GM23338 (cell line): ENCODE results near the gene PEX11A. TPM values are rescaled to one million over a fixed set of nuclear protein-coding genes. Genes with fewer than 3 reads are reported as not detected.

Experiments
- ATAC-seq: fragments of 200-7000 bp; cut with Tn5 transposase; 3 replicates; pipeline ENCODE4 v1.9.1; 2020
- DNase-seq: peaks from one replicate; pipeline ENCODE4 v3.0.0-alpha.2; 2015; ENCODE audit warnings: low spot score
- H2AFZ ChIP-seq: fragments of 200-600 bp; sonication (generic); 2 replicates; pipeline ENCODE4 v1.8.0; 2016; ENCODE audit warnings: antibody characterized with exemption, mild to moderate bottlenecking, moderate library complexity
- H3F3A ChIP-seq: fragments of 200-600 bp; sonication (generic); replicated peaks from 2 replicates; pipeline ENCODE4 v1.8.0; 2017; ENCODE audit warnings: antibody characterized with exemption, mixed run types, low read depth
- H3K27ac ChIP-seq: fragments of 200-600 bp; sonication (generic); 2 replicates; pipeline ENCODE4 v1.6.1; 2016; ENCODE audit warnings: low read depth
- H3K27me3 ChIP-seq: fragments of 200-600 bp; sonication (generic); 2 replicates; pipeline ENCODE4 v1.8.0; 2016; ENCODE audit warnings: mild to moderate bottlenecking, mixed run types, moderate library complexity; ENCODE audit not compliant: insufficient read depth
- H3K36me3 ChIP-seq: fragments of 200-600 bp; sonication (generic); 2 replicates; pipeline ENCODE4 v1.8.0; 2016; ENCODE audit warnings: mild to moderate bottlenecking; ENCODE audit not compliant: insufficient read depth
- H3K4me1 ChIP-seq: fragments of 200-600 bp; sonication (generic); 2 replicates; pipeline ENCODE4 v1.8.0; 2016; ENCODE audit warnings: mild to moderate bottlenecking, moderate library complexity; ENCODE audit not compliant: insufficient read depth
- H3K4me2 ChIP-seq: fragments of 200-600 bp; sonication (generic); 2 replicates; pipeline ENCODE4 v1.7.1; 2017; ENCODE audit warnings: mixed run types
- H3K4me3 ChIP-seq: fragments of 200-600 bp; sonication (generic); 2 replicates; pipeline ENCODE4 v1.6.1; 2016; ENCODE audit warnings: mixed run types
- H3K79me2 ChIP-seq: fragments of 200-600 bp; sonication (generic); replicated peaks from 2 replicates; pipeline ENCODE4 v1.8.0; 2017; ENCODE audit warnings: mild to moderate bottlenecking; ENCODE audit not compliant: insufficient read depth
- H3K9me2 ChIP-seq: fragments of 200-600 bp; sonication (generic); 2 replicates; pipeline ENCODE4 v1.8.0; 2017; ENCODE audit not compliant: insufficient read depth
- H4K20me1 ChIP-seq: fragments of 200-600 bp; sonication (generic); replicated peaks from 2 replicates; pipeline ENCODE4 v1.8.0; 2017; ENCODE audit warnings: mild to moderate bottlenecking; ENCODE audit not compliant: insufficient read depth
- H3K27ac Mint-ChIP-seq: 2 replicates; pipeline ENCODE4 v1.8.0; 2020; ENCODE audit warnings: inconsistent platforms, mild to moderate bottlenecking, moderate library complexity, mixed read lengths
- H3K27me3 Mint-ChIP-seq: 3 replicates; pipeline ENCODE4 v1.8.0; 2022; ENCODE audit warnings: low read depth, mild to moderate bottlenecking, moderate library complexity, mixed read lengths, inconsistent platforms; ENCODE audit not compliant: insufficient read depth, poor library complexity
- H3K36me3 Mint-ChIP-seq: 3 replicates; pipeline ENCODE4 v1.8.0; 2021; ENCODE audit warnings: low read depth, mild to moderate bottlenecking, inconsistent platforms, moderate library complexity, mixed read lengths
- H3K4me1 Mint-ChIP-seq: 3 replicates; pipeline ENCODE4 v1.8.0; 2020; ENCODE audit warnings: mild to moderate bottlenecking, inconsistent platforms, mixed read lengths
- H3K4me3 Mint-ChIP-seq: 3 replicates; pipeline ENCODE4 v1.8.0; 2021; ENCODE audit warnings: moderate library complexity, mild to moderate bottlenecking, inconsistent platforms, mixed read lengths
- H3K9me3 Mint-ChIP-seq: 3 replicates; pipeline ENCODE4 v1.8.0; 2020; ENCODE audit warnings: moderate library complexity, mild to moderate bottlenecking, inconsistent platforms, mixed read lengths
- CREB1 ChIP-seq: fragments of 250-450 bp; sonication (Bioruptor Pico); IDR thresholded peaks from 2 replicates; pipeline ENCODE4 v1.5.0; 2020; ENCODE audit warnings: low read depth, mild to moderate bottlenecking, moderate library complexity
- CTCF ChIP-seq, 2 experiments: fragments of 200-600 bp in 1 of 2; sonication (generic) in 1 of 2; conservative IDR thresholded peaks; 2 replicates each; pipeline versions ENCODE4 v1.5.1 to v1.6.1; 2016 to 2017; ENCODE audit warnings: antibody characterized with exemption in 2 of 2, low read depth in 2 of 2, mild to moderate bottlenecking in 2 of 2, moderate library complexity in 1 of 2
- ETS1 ChIP-seq: IDR thresholded peaks from 2 replicates; pipeline ENCODE4 v1.6.1; 2016; ENCODE audit warnings: antibody characterized with exemption
- EZH2 ChIP-seq: fragments of 200-600 bp; sonication (generic); IDR thresholded peaks from one replicate; pipeline ENCODE4 v1.8.0; 2017; ENCODE audit warnings: antibody characterized with exemption, mild to moderate bottlenecking, low read depth; ENCODE audit not compliant: unreplicated experiment
- EZH2phosphoT487 ChIP-seq: fragments of 200-600 bp; sonication (generic); IDR thresholded peaks from one replicate; pipeline ENCODE4 v1.8.1; 2018; ENCODE audit warnings: antibody characterized with exemption; ENCODE audit not compliant: unreplicated experiment
- JUNB ChIP-seq: IDR thresholded peaks from one replicate; pipeline ENCODE4 v1.6.1; 2016; ENCODE audit warnings: antibody characterized with exemption; ENCODE audit not compliant: unreplicated experiment
- NANOG ChIP-seq: IDR thresholded peaks from 2 replicates; pipeline ENCODE4 v1.6.1; 2016; ENCODE audit warnings: antibody characterized with exemption, borderline replicate concordance
- POLR2AphosphoS5 ChIP-seq: IDR thresholded peaks from 2 replicates; pipeline ENCODE4 v1.6.1; 2016; ENCODE audit warnings: antibody characterized with exemption, low read depth
- REST ChIP-seq: IDR thresholded peaks from one replicate; pipeline ENCODE4 v1.6.1; 2018; ENCODE audit warnings: antibody characterized with exemption; ENCODE audit not compliant: unreplicated experiment
- STAT1 ChIP-seq: IDR thresholded peaks from one replicate; pipeline ENCODE4 v1.6.1; 2016; ENCODE audit warnings: antibody characterized with exemption; ENCODE audit not compliant: unreplicated experiment
- ZNF114 ChIP-seq: fragments of 250-450 bp; sonication (Bioruptor Pico); IDR thresholded peaks from 2 replicates; pipeline ENCODE4 v1.5.0; 2020; ENCODE audit warnings: mild to moderate bottlenecking, moderate library complexity
- ZNF331 ChIP-seq: fragments of 250-450 bp; sonication (Bioruptor Pico); IDR thresholded peaks from 2 replicates; pipeline ENCODE4 v1.5.0; 2020; ENCODE audit warnings: low read depth, mild to moderate bottlenecking, moderate library complexity
- ZNF462 ChIP-seq: fragments of 250-450 bp; sonication (Bioruptor Pico); IDR thresholded peaks from 2 replicates; pipeline ENCODE4 v1.5.0; 2020; ENCODE audit warnings: mild to moderate bottlenecking, moderate library complexity
- polyA plus RNA-seq: library from polyadenylated mRNA; unstranded; fragments of >200 nt; fragmentation: Nextera tagmentation; extraction: Ambion mirVana; gene quantifications from 2 replicates; pipeline ENCODE4 v1.2.1, GENCODE V29; 2016
- total RNA-seq: library from RNA; depleted of rRNA; stranded (reverse); fragments of >200 nt; shearing (Covaris generic); gene quantifications from 2 replicates; pipeline ENCODE4 v1.2.3, GENCODE V29; 2014

PEX11A gene
- total and polyA plus RNA-seq, 2 experiments from 2014 or later: 2.1 to 4.8 TPM

GRCh38 chr15:89649013-89649625 is 41.4 kb downstream of the PEX11A start:
- Mint-ChIP-seq H3K27me3 (peaks cover 6% of the 10 kb centered on the region), H3K4me3 (no peak overlapping the region), H3K27ac (no peak overlapping the region), H3K4me1 (peaks cover 2% of the 10 kb centered on the region), H3K36me3 (peaks cover 29% of the 10 kb centered on the region), H3K9me3 (no peaks in the 10 kb centered on the region)
- Histone ChIP-seq H3F3A (no peaks in the 10 kb centered on the region), H3K27me3 (0 out of 2 replicates have a peak, but pooled peaks cover 4% of the 10 kb centered on the region), H3K79me2 (peaks cover 9% of the 10 kb centered on the region), H3K4me3 (no peak overlapping the region), H3K36me3 (no peaks in the 10 kb centered on the region), H3K4me1 (peaks cover 2% of the 10 kb centered on the region; the same call in 1 of the 2 replicates), H4K20me1 (peaks cover 4% of the 10 kb centered on the region; the same call in 1 of the 2 replicates), H3K9me2 (peaks cover 2% of the 10 kb centered on the region; the same call in 1 of the 2 replicates), H2AFZ (no peak overlapping the region), H3K4me2 (no peak overlapping the region), H3K27ac (no peak overlapping the region)
- TF ChIP-seq CTCF (conservative IDR thresholded peaks at IDR 0.05; ENCODE audit: low read depth in 2 of 2) (no peak), STAT1 (no peak), JUNB (no peak), ZNF331 (no peak), POLR2AphosphoS5 (no peak), ZNF462 (CRISPR knock-in tag) (no peak), ETS1 (no peak), EZH2 (no peak), ZNF114 (CRISPR knock-in tag) (no peak), REST (no peak), CREB1 (no peak), NANOG (no peak), EZH2phosphoT487 (no peak)
- ATAC-seq: no peak
- no peak for DNase-seq
